ENCODE measurements around the gene MSI2.

MSI2 gene

DNA sequence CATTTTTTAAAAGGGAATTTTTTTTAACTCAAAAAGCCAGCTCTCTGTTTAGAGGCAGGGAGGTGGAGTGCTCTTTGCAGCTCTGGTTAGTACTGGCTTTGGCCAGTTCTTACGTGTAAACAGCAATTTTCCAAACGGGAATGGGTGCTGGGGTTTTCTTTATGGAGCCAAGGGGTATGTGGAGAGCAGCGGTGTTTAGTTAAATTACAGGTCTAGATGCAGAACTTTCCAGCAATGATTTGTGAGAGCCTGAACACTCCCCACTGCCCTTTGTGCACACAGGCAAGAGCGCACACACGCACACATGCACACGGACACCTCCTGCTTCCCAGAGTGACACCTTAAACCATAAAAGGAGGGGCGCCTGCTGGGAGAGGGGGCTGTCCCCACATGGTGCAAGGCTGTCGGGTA, 140.2 kb downstream of the MSI2 start:
- DNase-seq (ENCODE audit: low spot score) = no peak

DNA sequence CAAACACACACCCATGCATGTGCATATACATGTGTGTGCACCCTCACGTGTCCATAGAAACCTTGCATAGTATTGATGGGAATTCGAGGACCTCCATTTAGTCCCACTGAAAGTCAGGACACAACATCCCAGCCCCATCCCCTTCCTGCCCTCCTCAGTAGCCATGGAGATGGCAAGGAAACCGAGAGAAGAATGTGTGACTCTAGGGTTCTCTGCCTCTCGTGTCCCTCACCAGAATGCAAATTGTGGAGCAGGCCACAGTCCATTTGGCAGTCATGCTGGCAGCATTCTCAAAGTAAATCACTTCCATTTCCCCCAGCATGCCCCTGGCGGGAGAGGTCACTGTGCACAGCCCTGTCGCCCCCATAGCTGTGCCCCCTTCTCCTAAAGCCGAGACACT, 141.1 kb downstream of the MSI2 start:
- no peak for DNase-seq (ENCODE audit: low spot score)

- DNase-seq (ENCODE audit: low spot score) = no peak
Measured at GRCh38 chr17:57399690-57400089, 143.4 kb downstream of the MSI2 start.

- no peak for DNase-seq (ENCODE audit: low spot score)
Measured at GRCh38 chr17:57400648-57401047, 144.3 kb downstream of the MSI2 start.

GRCh38 chr17:57401556-57402488, 145.5 kb downstream of the MSI2 start:
- no peak for DNase-seq (ENCODE audit: low spot score)

GRCh38 chr17:57402681-57403180, 146.4 kb downstream of the MSI2 start:
- no peak for DNase-seq (ENCODE audit: low spot score)

DNA sequence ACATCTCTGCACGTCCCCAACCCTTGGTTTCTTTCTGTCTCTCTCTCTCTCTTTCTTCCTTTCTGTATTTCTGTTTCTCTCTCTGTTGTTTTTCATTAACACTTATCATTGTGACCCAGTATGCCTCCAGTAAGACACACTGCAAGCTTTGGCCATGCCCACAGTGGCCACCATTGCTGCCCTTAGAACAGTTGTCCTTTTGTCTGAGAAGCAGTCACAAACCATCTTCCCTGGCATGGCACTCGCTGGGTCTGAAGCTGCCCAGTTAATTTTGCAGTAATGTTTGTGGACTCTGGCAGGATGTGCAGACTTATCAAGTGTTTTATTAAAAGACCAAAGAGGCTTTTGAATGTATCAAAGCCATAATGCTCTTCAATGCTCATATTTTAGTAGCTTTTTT, 146.9 kb downstream of the MSI2 start:
- DNase-seq (ENCODE audit: low spot score) = no peak

DNA sequence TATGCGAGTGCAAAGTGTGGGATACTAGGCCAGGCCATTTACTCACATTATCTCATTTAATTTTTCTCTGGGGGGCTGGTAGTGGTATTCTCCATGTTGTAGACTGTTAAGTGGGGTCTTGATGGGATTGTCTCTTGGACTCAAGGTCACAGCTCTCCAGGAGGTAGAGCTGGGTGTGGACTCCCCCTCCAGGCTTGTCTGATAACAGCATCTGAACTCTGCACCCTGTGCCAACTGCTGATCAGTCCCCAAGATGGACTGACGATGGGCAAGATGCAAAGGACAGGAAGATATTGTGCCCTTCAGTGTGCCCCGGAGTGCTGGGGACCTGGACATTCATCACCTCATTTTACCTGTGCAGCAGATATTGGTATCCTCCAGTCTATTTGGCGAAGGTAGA, 147.8 kb downstream of the MSI2 start:
- peak; percentile 62 for DNase-seq (ENCODE audit: low spot score)

DNA sequence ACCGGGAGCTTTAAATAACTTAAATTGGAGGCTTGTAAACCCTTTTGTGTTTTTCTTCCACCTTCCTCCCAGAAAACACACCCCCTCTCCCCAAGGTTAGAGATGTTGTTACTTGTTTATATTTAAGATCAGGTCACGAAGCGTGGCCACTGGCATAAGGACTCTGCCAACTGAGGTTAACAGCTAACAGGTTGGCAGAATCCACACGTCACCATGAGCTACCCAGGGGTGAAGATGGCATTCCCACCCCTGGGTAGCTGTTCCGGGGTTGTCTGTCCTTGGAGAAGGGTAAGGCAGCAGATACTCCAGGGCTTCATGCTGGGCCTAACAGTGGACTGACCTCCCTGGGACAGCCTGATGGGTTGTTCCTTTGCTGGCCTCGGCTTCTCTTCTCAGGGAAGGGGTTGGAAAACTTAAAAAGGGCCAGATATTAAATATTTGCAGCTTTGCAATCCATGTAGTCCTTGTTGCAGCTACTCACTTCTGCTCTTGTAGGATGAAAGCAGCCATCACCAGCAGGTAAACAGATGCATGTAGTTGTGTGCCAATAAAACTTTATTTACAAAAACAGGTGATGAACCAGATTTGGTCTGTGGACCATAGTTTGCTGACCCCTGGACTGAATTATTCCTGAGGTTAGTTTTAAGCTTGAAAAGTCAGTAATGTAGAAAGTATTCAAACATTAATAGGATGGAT, 148.6 kb downstream of the MSI2 start:
- no peak for DNase-seq (ENCODE audit: low spot score)

DNA sequence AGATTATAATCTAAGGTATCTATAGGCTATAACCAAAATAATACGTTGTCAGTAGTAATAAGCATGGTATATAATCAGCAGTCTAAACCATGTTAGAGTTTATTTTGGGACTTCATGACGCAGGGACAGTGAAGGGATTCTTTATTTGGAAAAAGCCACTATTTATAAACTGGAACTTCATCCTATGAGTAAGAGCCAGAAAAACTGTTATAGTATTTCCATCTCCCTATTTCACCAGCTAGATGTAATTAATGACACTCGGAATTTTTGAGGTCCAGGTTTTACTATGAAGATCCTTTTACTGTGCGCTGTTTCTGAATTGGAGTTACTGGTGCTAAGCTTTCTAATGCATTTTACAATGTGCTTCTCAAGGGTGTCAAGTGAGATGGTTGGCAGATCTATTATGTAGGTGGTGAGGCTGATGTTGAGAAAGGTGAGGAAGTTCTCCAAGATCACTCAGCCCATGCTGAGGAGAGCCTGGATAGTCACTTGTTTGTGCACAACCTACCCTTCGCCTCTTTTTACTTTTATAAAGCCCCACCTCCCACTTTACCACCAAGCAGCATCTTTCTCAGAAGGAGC, 149.3 kb downstream of the MSI2 start:
- no peak for DNase-seq (ENCODE audit: low spot score)

DNA sequence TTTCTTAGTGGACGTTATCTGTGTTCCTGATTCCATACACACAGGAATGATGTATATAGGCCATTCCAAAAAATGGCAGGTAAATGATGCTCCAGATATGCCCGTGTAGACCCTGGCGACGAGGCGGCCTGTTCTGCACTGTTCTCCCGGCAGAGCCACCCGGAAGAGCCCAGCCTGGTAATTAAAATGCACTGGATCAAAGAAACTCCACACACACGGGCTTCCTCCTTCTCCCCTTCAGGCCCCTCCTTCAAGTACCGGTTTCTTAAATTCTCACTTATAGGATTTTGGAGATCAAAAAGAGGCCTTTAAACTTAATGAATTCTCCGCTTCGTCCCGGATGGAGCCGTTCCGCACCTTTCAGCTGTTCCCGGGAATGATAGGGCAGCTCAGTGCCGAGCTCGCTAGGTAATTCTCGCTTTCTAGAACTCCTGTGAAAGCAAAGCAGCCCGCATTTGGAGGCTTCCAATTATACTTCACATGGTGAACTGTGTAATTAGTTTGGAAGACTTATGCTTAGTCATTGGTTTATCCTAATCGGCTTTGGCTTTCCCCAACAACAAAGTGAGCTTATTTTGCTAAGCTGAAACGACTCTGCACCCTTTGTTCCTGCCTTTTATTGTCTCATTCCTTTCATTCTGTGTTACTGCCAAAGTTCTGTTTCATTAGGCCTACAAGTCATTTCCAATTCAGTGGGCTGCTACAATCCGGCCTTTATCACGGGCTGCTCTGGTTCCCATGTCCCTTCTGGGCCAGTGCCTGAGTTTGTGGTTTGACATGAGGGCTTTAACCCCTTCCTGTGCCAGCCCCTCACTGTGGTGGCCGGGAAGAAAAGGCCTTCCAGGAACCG, 150.0 kb downstream of the MSI2 start:
- DNase-seq (ENCODE audit: low spot score) = peak; percentile 82

- no peak for DNase-seq (ENCODE audit: low spot score)
Measured at GRCh38 chr17:57406981-57407286, 150.6 kb downstream of the MSI2 start.

DNA sequence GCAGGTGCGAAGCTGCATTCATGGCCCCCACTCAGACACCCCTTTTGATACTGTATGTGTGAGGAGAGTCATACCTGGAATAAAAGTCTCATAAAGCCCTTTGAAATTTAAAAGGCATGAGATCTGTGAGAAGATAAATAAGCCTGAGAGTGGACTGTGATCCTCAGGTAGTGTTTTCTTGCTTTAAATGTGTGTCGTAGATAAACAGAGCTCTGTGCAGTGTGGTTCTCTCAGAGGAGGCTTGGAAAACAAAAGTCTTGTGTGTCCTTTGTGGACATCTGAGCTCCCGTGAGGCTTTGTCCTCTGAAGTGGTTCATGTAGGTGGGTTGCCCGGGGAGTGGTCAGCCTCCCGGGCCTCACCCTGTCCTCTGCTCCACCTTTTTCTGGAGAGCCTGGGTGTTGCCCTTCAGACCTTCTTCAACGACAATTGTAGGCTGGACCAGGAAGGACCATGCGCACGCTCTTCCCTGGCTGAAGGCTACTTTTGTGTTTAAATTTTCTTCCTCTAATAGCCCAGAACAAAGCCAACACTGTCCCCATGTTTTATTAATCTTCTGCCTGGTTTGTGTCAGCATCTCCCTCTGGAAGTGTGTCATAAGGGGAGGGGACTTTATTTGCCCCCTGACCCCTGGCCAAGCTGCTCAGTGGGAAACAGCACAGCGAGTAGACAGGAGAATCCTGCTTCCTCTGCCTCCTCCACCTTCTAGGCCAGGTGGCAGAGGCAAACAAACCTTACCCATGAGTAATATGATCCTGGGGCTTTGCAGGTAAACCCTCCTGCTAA, 151.2 kb downstream of the MSI2 start:
- DNase-seq (ENCODE audit: low spot score) = no peak

GRCh38 chr17:57408071-57408811, 151.9 kb downstream of the MSI2 start:
- peak; percentile 78 for DNase-seq (ENCODE audit: low spot score)

- no peak for DNase-seq (ENCODE audit: low spot score)
Measured at GRCh38 chr17:57410169-57410568, 153.8 kb downstream of the MSI2 start.

- DNase-seq (ENCODE audit: low spot score) = no peak
Measured at GRCh38 chr17:57412520-57413096, 156.3 kb downstream of the MSI2 start.

- no peak for DNase-seq (ENCODE audit: low spot score)
Measured at GRCh38 chr17:57413848-57414651, 157.7 kb downstream of the MSI2 start.

- no peak for DNase-seq (ENCODE audit: low spot score)
Measured at GRCh38 chr17:57415751-57416207, 159.5 kb downstream of the MSI2 start.

GRCh38 chr17:57416369-57416768, 160.0 kb downstream of the MSI2 start:
- DNase-seq (ENCODE audit: low spot score) = no peak
